Mononuclear cell (primary cell): ENCODE data around the gene BDH1. TPM values are rescaled to one million over a fixed set of nuclear protein-coding genes. Genes with fewer than 3 reads are reported as not detected.

Experiments
- H3K27me3 ChIP-seq: 2 replicates; pipeline ENCODE4 v1.6.0; 2011; ENCODE audit warnings: low read length, control low read depth; ENCODE audit not compliant: insufficient read depth
- H3K4me1 ChIP-seq: 2 replicates; pipeline ENCODE4 v1.5.1; 2011; ENCODE audit warnings: mild to moderate bottlenecking, low read length, control low read depth; ENCODE audit not compliant: insufficient read depth
- H3K4me3 ChIP-seq: 2 replicates; pipeline ENCODE4 v1.5.1; 2011; ENCODE audit warnings: mild to moderate bottlenecking, low read length, moderate library complexity
- H3K9me3 ChIP-seq: 2 replicates; pipeline ENCODE4 v1.5.1; 2011; ENCODE audit warnings: low read depth, mild to moderate bottlenecking, control low read depth, low read length
- total RNA-seq: library from RNA; depleted of rRNA; stranded (reverse); fragments of >200 nt; gene quantifications from one replicate; pipeline ENCODE4 v1.2.3, GENCODE V29; 2012

Gene BDH1
- total RNA-seq, 1 donor, result 8.9 TPM

DNA sequence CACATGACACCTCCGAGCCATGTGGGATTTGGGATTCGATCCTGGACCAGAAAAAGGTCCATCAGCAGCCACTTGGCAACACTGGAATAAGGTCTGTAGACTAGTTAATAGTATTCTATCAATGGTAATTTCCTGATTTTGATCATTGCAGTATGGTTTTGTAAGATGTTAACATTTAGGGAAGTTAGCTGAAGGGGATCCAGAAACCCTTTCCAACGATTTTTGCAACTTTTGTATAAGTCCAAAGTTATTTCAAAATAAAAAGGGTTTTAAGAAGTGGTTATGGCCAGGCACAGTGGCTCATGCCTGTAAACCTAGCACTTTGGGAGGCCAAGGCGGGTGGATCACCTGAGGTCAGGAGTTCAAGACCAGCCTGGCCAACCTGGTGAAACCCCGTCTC is 10.2 kb downstream of the BDH1 start:
- H3K4me1 ChIP-seq, result peaks cover 31% of the 10 kb centered on the region
- no peaks in the 10 kb centered on the region for H3K9me3 ChIP-seq
- no peak overlapping the region for H3K4me3 ChIP-seq
- H3K27me3 ChIP-seq, result no peaks in the 10 kb centered on the region

DNA sequence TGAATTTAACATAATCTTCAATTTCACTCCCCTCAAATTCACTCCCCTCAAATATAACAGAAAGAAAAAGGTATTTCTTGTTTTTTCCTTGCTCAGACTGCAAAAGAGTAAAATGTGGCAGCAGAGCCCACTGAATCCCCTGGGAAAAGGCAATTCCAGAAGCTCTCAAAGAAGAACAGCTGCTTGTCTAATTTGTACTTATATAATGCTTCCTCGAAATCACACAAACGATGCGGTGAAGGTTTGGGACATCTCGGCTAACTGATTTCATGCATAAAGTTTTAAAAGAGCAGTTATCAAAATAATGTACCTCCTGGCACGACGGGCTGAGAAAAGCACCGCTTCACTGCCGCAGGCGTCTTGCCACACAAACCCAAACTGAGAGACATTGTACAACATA is 10.7 kb downstream of the BDH1 start:
- Histone ChIP-seq H3K9me3 (no peaks in the 10 kb centered on the region), H3K27me3 (no peaks in the 10 kb centered on the region), H3K4me1 (peaks cover 31% of the 10 kb centered on the region), H3K4me3 (no peak overlapping the region)

DNA sequence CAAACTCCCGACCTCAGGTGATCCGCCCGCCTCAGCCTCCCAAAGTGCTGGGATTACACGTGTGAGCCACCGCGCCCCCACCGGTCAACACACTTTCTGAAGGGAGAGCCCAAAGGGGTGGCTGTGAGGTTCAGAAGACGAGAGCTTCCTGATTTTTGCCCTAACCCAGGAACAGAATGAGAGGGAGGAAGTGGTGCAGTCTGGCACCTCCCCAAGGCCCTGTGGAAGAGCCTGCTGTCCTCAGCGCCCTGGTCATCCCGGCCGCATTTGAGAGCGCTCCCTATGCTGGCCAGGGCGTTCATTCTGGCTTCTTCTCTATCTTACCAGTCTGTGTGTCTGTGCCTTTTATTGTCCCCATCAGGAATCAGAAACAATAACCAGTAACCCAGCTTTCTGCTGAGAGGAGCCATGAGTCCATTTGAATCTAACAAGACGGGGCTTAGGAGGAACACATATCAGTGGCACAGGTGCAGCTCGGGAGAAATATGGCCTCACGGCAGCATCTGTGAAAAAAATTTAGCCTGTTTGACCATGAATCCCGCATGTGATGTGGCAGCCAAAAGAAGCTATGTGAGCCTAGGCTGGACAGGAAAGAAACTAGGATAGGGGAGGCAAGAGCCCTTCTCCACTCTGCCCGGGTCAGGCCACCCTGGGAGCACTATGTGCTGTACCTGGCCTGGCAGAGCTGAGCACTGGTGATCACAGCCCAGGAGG is 12.9 kb downstream of the BDH1 start:
- peaks cover 31% of the 10 kb centered on the region for H3K4me1 ChIP-seq
- no peak overlapping the region for H3K4me3 ChIP-seq
- no peaks in the 10 kb centered on the region for H3K9me3 ChIP-seq
- H3K27me3 ChIP-seq, result no peaks in the 10 kb centered on the region

DNA sequence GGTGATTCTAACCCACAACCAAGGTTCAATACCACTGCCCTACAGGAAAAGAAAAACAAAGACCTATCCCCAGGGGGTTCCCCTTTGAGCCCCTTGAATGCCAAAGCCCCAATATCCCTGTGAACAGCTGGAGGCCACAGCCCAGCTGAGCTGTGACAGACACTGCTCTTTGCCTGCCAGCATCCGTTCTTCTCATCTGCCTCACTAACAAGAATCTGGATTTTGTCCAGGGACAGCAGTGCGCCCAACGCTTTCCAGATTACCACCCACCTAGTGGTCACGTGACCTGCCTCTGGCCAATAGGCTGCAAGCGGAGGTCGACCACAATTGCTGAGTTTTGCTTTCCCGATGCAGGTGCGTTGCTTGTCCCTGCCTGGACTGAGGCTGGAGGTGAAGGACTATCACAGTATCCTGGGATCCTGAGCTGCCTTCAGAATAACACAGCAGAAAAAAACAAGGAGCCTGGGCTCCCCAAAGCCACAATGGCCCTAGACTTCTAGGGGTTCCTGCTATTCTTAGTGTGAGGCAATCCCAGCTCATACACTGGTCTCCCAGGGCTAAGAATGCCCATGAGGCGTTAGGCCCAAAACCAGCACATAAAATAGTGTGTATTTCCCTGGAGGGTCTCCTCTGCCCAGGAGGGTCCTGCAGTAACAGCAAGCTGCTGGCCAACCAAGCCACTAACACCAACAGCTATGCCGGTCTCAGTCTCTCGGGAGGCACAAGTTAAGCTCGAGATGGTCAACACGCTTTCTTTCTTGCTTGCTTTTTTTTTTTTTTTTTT is 13.8 kb downstream of the BDH1 start:
- no peaks in the 10 kb centered on the region for H3K27me3 ChIP-seq
- H3K4me1 ChIP-seq, result peaks cover 30% of the 10 kb centered on the region
- no peak overlapping the region for H3K4me3 ChIP-seq
- no peaks in the 10 kb centered on the region for H3K9me3 ChIP-seq

DNA sequence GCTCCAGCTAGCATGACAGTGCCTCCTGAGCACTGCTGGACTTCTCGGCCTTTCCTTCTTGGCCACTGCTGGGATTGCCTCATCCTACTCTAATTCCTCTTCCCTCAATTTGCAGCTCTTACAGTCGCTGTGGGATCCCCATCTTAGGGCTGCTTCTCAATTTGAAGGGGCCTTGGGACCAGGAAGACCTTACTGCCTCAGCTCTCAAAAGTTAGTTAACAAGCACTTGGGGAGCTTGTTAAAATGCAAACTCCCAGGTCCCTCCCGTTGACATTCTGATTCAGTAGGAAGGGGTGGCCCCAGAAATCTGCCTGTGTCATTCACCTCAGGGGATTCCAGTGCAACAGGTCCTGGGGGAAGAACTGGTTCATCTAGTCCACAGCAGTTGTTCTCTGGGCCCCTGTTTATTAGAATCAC is 14.8 kb downstream of the BDH1 start:
- Histone ChIP-seq H3K9me3 (no peaks in the 10 kb centered on the region), H3K4me3 (no peak overlapping the region), H3K4me1 (peaks cover 21% of the 10 kb centered on the region), H3K27me3 (no peaks in the 10 kb centered on the region)

DNA sequence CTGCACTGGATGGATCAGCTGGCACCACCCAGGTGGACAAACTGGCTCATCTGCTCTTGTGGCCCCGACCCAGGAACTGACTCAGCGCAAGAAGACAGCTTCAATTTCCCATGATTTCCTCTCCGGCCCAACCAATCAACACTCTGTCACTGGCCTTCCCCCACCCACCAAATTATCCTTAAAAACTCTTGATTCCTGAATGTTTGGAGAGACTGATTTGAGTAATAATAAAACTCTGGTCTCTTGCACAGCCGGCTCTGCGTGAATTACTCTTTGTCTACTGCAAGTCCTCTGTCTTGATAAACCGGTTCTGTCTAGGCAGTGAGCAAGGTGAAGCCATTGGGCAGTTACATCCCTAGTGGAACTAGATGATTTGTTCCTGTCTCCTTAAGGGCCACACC is 16.1 kb downstream of the BDH1 start:
- Histone ChIP-seq H3K4me3 (no peak overlapping the region), H3K9me3 (no peaks in the 10 kb centered on the region), H3K27me3 (no peaks in the 10 kb centered on the region), H3K4me1 (peaks cover 9% of the 10 kb centered on the region)

DNA sequence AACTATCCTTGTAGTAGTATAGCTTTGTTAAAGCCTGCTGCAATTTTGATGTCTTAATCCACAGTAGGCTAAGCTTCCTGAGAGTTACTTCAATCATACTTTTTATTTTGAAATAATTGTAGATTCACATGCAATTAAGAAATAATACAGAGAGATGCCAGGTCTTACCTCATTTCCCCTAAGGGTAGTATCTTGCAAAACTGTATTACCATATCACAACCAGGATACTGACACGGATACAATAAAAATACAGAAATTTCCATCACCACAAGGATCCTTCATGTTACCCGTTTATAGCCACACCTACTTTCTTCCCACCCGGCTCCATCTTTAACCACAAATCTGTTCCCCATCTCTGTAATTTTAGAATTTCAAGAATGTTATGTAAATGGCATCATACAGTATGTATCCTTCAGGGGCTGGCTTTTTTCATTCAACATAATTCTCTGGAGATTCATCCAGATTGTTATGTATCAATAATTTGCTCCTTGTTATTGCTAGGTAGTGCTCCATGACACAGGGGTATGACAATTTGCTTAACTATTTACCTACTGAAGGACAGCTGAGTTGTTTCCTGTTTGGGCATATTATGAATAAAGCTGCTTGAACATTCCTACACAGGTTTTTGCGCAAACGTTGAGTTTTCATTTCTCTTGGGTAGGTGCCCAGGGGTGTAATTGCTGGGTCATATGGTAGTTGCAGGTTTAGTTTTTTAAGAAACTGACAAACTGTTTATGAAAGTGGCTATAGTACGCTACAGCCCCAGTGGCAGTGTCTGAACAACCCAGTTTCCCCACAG is 21.6 kb downstream of the BDH1 start:
- Histone ChIP-seq H3K9me3 (no peaks in the 10 kb centered on the region), H3K4me3 (no peak overlapping the region), H3K4me1 (peaks cover 4% of the 10 kb centered on the region), H3K27me3 (no peaks in the 10 kb centered on the region)

DNA sequence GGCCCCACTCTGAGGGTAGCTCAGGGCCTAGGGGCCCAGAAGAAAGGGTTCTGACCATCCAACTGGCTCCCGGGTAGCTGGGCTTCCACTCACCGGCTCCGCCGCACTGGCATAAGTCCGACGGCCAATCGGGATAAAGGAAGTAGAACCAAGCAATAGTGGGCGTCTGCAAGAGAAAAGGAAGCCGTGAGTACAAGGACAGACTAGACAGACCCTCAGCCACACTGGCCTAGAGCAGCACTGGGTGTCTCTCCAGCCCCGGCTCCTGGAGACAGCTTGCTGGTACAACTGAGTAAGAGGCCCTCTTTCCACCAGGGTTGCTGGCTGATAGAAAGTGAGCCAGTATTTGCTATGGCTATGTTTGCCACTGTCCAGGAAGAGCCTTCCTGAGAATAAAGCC is 22.4 kb downstream of the BDH1 start:
- H3K27me3 ChIP-seq, result no peaks in the 10 kb centered on the region
- no peaks in the 10 kb centered on the region for H3K9me3 ChIP-seq
- no peak overlapping the region for H3K4me3 ChIP-seq
- peaks cover 4% of the 10 kb centered on the region for H3K4me1 ChIP-seq

DNA sequence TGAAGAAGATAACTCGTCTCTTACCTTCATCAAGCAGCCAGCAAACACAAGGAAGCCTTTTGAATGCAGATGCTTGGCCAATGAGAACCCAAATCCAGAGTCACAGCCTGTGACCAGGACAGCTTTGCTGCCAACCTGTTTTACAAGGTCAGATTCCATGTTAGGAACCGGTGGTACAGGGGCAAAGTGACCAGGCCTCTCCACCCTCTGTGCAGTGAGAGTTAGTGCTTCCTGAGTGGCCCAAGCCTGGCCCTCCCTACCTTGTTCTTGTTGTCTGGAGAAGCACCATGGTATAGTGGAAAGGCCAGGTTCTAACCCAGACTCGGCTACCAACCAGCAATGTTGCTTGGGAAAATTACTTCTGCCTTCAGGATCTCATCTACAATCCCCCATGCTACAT is 23.4 kb downstream of the BDH1 start:
- H3K4me1 ChIP-seq, result peaks cover 4% of the 10 kb centered on the region
- no peaks in the 10 kb centered on the region for H3K27me3 ChIP-seq
- no peak overlapping the region for H3K4me3 ChIP-seq
- H3K9me3 ChIP-seq, result no peaks in the 10 kb centered on the region

DNA sequence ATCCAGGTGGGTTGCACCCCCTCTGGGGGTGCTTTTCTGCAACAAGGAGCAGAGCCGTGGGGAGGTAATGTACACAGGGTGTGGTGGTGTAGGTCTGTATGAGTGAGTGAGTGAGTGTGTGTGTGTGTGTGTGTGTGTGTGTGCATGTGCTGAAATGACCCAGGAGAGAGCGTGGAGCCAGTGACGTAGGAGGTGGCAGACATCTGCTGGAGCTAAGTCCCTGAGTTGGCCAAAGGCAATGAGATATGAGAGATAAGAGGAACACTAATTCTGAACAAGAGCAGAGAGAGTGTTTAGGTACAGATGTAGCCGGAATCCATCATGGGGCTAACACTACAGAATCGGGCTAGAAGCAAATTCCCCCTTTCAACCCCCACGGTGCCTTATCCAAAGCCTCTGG is 27.6 kb downstream of the BDH1 start:
- Histone ChIP-seq H3K27me3 (no peaks in the 10 kb centered on the region), H3K4me3 (no peak overlapping the region), H3K9me3 (no peaks in the 10 kb centered on the region), H3K4me1 (no peaks in the 10 kb centered on the region)

DNA sequence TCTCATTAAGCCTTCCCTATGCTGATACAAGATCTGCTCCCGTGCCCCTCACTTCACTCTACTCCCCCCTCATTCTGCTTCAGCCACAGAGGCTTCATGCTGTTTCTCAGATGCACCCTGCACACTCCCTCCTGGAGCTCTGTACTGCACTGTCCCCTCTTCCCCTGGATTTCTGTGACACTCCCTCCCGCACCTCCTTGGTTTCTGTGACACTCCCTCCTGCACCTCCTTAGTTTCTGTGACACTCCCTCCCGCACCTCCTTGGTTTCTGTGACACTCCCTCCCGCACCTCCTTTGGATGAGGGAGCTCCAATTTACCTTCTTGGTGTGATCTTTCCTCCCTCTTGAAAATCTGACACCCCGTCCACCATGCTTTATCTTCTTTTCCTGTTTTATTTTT is 28.2 kb downstream of the BDH1 start:
- no peaks in the 10 kb centered on the region for H3K27me3 ChIP-seq
- H3K9me3 ChIP-seq, result no peaks in the 10 kb centered on the region
- H3K4me1 ChIP-seq, result no peaks in the 10 kb centered on the region
- no peak overlapping the region for H3K4me3 ChIP-seq

DNA sequence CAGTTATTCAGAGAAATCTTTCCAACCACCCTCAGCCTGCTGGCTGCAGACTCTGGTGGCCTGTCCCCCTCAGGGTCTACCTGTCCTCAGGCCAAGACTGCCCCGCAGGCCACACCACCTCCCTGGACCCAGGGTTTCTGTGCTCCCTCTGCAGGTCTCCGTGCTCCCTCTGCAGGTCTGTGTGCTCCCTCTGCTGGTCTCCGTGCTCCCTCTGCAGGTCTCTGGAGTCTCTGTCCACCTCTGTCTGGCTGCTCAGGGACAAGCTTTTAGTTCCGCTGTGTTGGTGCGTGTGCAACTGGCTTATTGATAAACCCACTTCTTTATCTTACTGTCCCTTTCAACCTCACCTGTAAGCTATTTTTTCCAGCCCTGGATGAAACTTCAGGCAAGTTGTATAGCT is 30.1 kb downstream of the BDH1 start:
- Histone ChIP-seq H3K4me3 (no peak overlapping the region), H3K27me3 (no peaks in the 10 kb centered on the region), H3K9me3 (no peaks in the 10 kb centered on the region), H3K4me1 (no peaks in the 10 kb centered on the region)

DNA sequence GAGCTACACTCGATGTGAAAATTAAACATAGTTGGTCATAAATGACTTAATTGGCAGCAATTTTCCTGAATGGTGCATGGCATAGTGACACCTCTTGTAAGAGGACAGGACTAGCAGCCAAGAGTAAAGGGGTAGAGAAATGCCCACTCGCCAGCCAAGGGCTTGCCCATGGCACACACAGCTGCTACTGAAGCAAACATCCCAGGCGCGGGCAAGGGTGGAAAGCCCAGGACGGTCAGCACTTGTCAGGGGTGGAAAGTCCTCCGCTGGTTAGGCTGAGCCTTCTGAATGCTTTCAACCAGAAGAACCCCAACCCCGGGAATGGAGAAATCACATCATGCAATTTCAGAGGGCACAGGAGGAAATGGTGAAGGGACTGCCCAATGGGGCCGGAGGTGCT is 31.6 kb downstream of the BDH1 start:
- Histone ChIP-seq H3K27me3 (no peaks in the 10 kb centered on the region), H3K4me1 (no peaks in the 10 kb centered on the region), H3K4me3 (no peak overlapping the region), H3K9me3 (no peaks in the 10 kb centered on the region)

DNA sequence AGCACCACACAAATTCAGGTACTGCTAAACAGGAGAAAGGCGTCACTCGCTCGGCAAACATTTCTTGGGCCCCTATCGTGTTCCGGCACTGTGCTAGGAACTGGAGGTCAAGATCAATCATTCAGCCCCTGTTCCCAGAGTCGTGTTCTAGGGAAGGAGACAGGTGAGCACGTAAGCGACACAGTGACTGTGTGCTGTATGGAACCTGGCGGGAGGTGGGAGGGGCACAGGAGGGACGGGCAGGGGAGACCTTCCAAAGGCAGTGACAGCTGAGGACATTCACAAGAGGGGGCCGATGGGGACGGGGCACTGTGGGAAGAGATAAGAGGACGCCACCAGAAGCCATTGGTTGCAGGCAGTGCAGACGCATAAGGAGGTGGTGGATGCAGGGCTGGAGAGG is 32.2 kb downstream of the BDH1 start:
- H3K4me1 ChIP-seq, result no peaks in the 10 kb centered on the region
- H3K4me3 ChIP-seq, result no peak overlapping the region
- no peaks in the 10 kb centered on the region for H3K9me3 ChIP-seq
- H3K27me3 ChIP-seq, result no peaks in the 10 kb centered on the region

DNA sequence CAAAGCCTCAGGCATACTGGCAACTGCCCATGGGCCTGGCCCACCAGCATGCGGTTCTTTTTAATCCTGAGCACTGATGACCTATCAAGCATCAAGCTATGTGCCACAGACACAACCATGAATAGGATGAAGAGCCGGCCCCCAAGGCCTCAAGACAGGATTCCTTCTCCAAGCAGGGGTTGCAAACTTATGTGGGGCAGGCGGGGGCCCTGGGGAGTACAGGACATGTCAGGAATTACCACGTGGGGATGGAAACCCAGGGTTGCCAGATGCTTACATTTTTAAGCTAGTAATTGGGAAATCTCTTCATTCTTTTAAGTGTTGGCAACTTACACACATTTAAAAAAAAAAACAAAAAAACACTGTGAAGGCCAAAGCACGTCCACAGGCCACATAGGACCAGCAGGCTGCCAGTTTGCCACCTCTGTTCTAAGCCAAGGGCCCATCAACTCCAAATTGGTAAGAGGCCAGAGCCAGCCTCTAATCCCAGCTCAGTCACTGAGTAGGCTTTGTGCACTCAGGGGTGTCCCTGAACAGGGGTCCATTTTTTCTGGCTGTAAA is 32.8 kb downstream of the BDH1 start:
- H3K27me3 ChIP-seq, result no peaks in the 10 kb centered on the region
- H3K9me3 ChIP-seq, result no peaks in the 10 kb centered on the region
- no peak overlapping the region for H3K4me3 ChIP-seq
- no peaks in the 10 kb centered on the region for H3K4me1 ChIP-seq
